HG02678 (cell line): Measurements from ENCODE around the gene GFOD2.
"Not testable (repeated sequence)": the region's sequence is repeated elsewhere in the genome, so short reads cannot be mapped to it uniquely, and the experiment has no call there.

ENCODE experiments used
- ATAC-seq: cut with Tn5 transposase; IDR thresholded peaks from one replicate; pipeline ENCODE4 v1.9.1; 2021; ENCODE audit warnings: mild to moderate bottlenecking, moderate library complexity; ENCODE audit not compliant: unreplicated experiment

The GFOD2 gene

GRCh38 chr16:67707210-67707609 is 11.9 kb downstream of the GFOD2 start:
- ATAC-seq = no peak

GRCh38 chr16:67704110-67704509 is 15.0 kb downstream of the GFOD2 start:
- no peak for ATAC-seq

- ATAC-seq = no peak
Observed at GRCh38 chr16:67703626-67704025, 15.5 kb downstream of the GFOD2 start.

GRCh38 chr16:67702130-67702529 is 17.0 kb downstream of the GFOD2 start:
- ATAC-seq = no peak

- ATAC-seq = no peak
Observed at GRCh38 chr16:67701420-67701819, 17.7 kb downstream of the GFOD2 start.

- ATAC-seq = no peak
Observed at GRCh38 chr16:67699265-67699664, 19.9 kb downstream of the GFOD2 start.

GRCh38 chr16:67697422-67698185 is 21.5 kb downstream of the GFOD2 start:
- ATAC-seq = no peak

GRCh38 chr16:67694611-67695010 is 24.5 kb downstream of the GFOD2 start:
- ATAC-seq = no peak

GRCh38 chr16:67693517-67694285 is 25.4 kb downstream of the GFOD2 start:
- ATAC-seq = not testable (repeated sequence)

- ATAC-seq = no peak
Observed at GRCh38 chr16:67685388-67686112, 33.6 kb downstream of the GFOD2 start.

- ATAC-seq = no peak
Observed at GRCh38 chr16:67683767-67684166, 35.3 kb downstream of the GFOD2 start.

GRCh38 chr16:67679935-67680897 is 38.9 kb downstream of the GFOD2 start:
- no peak for ATAC-seq

- ATAC-seq = no peak
Observed at GRCh38 chr16:67678354-67679023, 40.6 kb downstream of the GFOD2 start.

GRCh38 chr16:67677712-67678111 is 41.4 kb downstream of the GFOD2 start:
- ATAC-seq = no peak

- no peak for ATAC-seq
Observed at GRCh38 chr16:67676939-67677338, 42.2 kb downstream of the GFOD2 start.

- ATAC-seq = no peak
Observed at GRCh38 chr16:67676516-67676915, 42.6 kb downstream of the GFOD2 start.

- ATAC-seq = no peak
Observed at GRCh38 chr16:67675999-67676398, 43.1 kb downstream of the GFOD2 start.

- no peak for ATAC-seq
Observed at GRCh38 chr16:67675579-67675935, 43.6 kb downstream of the GFOD2 start.

- no peak for ATAC-seq
Observed at GRCh38 chr16:67674851-67675578, 44.1 kb downstream of the GFOD2 start.
